ENCODE data around the gene USP36.

Gene USP36

DNA sequence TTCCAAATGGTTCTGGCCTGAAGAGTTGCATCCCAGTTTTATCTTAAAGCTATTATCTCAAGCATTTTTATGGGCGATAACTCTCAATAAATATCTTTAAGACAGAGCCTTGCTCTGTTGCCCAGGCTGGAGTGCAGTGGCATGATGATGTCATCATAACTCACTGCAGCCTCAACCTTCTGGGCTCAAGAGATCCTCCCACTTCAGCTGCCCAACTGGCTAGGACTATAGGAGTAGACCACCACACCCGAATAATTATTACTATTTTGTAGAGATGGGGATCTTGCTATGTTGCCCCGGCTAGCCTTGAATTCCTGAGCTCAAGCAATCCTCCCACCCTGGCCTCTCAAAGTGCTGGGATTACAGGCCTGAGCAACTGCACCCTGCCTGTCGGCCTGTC is 32.5 kb downstream of the USP36 start:
- DNase-seq, result no peak

DNA sequence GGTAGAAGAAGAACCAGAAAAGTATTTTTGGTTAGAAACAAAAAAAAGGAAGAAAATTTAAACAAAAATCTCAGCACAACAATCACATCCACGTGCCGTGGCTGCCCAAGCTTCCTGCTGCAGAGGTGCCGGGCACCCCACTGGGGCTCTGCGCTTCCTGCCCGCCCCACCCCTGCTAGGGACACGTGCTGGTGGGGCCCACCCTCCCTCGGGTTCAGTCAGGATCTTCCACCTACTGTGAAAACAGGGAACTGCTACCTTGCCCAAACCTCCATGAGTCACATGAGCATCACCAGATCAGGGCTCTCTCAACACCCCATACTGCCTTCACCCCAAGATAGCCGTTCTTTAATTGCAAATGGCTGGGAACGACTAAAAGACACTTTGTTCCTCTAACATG is 34.2 kb downstream of the USP36 start:
- DNase-seq, result peak; percentile 74

GRCh38 chr17:78805301-78805700 is 35.3 kb downstream of the USP36 start:
- peak; percentile 71 for DNase-seq

DNA sequence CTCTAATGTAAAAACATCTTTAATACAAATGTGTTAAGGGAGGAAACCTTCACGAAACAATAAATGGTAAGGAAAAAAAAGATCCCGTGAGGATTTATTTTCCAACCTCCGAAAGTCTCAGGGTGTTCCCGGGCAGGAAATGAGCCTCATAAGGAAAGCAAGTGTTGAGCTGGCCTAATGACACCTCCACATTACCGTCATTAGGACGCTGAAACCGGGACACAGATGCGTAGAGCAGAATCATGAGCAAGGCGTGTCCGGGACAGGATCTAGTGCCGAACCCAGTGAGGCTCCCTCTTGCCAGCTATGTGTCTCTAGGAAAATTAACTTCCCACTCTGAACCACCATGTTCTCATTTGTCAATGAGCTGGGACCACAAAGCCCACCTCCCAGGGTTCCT is 35.8 kb downstream of the USP36 start:
- DNase-seq, result no peak

DNA sequence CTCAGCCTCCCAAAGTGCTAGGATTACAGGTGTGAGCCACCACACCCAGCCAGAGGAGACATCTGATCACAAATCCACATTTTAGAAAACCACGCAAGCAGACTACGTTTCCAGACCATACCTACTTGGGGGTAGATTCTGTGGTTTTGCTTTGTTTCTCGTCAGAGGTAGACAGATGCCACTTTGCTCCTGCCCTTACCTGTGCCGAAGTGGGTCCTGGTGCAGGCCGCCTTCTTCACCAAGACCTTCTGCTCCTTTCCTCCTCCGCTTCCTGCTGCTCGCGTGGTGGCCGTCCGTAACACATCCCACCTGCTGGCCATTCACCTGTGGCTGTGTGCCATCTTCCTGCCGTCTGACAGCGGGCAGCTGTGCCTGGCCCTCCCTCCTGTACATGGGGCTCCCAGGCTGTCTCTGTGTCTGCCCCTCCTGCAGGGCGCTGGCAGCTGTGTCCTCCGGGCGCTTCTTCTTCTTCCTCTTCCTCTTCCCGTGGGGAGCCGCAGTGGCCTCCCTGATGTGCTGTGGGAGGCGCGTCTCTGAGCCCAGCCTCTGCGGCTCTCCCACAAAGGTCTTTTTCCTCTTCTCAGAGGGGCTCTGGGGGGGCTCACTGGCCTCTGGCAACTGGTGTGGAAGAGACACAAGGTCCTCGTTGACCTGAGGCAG is 37.3 kb downstream of the USP36 start:
- no peak for DNase-seq

DNA sequence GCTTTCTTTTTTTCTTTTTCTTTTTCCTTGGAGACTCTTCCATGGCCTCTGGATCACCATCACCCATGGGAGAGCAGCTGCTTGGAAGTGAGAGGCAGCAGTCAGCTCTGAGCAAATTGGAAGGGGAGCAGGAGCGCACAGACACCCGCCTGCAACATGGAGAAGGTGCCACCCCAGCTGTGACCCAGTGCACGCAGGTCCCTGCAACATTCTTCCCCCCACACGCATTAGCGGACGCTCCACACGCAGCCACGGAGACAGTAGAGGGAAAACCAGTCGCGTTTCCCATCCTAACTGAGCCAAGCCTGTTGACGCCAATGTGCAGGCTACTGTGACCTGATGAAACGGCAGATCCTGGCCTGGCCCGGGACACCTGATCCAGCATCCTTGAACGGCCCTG is 38.2 kb downstream of the USP36 start:
- DNase-seq, result no peak

DNA sequence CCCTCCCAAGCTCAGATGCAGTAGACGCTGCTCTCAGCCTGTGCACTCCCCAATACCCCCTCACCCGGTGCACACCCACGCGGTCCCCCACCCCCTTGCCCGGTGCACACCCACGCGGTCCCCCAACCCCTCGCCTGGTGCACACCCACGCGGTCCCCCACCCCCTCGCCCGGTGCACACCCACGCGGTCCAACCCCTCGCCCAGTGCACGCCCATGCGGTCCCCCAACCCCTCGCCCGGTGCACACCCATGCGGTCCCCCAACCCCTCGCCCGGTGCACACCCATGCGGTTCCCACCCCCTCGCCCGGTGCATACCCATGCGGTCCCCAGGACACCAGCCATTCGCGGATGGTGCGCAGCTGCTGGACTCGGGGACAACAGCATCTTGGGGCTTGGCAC is 38.6 kb downstream of the USP36 start:
- DNase-seq, result no peak

DNA sequence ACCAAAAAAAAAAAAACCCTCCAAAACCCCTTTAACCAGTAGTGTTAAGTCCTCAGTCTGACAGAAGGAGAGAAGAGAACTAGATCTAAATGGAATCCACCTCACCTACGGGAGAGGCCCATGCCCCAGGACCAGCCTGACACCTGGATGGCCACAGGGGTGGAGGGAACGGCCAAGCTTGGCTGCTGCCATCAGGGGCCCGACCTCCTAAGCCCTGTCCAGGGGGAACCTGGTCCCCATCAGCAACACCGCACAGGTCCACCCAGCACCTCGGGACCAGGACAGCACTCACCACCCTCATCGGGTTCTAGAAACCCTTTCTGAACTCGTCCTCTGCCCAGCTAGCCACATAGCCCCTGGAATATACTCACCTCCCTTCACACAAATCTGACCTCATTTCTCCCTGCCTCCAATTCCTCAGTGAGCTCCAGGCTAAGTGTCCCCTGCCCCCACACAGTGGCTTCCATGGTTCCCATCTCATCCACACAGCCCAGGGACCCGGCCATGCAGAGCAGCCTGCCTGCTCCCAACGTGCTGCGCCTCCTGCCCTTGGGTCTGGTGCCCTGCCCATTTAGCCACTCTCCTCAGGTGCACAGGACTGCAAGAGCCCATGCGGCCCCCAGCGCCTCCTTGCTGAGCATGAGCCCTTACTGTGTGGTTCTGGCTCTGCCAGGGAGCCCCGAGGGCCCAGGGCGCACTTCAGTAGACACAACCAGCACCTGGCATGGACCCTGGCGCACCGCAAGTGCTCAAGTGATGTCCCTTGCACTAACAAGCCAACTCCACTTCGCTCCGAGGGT is 40.3 kb downstream of the USP36 start:
- DNase-seq, result no peak

DNA sequence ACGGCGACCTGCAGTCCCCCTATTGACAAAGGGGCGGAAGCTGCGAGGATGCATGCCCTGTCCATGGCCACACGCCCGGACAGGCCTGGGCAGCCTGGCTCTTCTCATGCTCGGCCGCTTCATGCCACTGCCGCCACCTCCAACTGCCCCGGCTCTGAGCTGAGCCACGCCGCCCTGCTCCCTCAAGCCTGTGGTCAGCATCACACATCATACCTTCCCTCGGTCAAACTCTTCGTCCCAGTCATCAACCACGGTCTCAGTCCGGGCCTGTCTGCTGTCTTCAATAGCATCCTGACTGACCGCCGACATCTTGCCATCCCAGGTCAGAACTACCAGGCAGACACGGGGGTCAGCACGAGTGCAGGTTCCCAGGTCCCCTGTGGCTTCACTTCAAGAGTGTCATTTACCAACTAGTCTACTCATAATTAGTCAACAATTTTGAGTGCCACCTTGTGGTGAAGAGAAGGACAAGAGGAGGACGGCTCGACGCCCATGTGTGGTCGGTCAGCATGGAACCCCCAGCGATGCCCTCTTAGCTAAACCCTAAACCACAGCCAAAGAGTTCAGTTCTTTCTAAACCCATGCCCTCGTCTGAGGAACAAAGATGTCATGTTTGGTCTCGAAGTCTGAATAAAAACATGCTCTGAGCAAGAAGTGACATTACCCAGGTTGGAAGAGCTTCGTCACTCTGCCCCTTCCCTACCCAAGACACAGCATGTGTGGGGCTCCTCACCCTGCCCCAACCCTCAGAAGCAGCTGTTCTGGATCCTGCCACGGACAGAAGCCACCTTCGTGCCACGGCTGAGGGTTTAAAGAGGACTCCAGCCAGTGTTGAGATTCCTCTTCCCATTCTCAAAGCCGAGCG is 41.7 kb downstream of the USP36 start:
- peak; percentile 66 for DNase-seq

DNA sequence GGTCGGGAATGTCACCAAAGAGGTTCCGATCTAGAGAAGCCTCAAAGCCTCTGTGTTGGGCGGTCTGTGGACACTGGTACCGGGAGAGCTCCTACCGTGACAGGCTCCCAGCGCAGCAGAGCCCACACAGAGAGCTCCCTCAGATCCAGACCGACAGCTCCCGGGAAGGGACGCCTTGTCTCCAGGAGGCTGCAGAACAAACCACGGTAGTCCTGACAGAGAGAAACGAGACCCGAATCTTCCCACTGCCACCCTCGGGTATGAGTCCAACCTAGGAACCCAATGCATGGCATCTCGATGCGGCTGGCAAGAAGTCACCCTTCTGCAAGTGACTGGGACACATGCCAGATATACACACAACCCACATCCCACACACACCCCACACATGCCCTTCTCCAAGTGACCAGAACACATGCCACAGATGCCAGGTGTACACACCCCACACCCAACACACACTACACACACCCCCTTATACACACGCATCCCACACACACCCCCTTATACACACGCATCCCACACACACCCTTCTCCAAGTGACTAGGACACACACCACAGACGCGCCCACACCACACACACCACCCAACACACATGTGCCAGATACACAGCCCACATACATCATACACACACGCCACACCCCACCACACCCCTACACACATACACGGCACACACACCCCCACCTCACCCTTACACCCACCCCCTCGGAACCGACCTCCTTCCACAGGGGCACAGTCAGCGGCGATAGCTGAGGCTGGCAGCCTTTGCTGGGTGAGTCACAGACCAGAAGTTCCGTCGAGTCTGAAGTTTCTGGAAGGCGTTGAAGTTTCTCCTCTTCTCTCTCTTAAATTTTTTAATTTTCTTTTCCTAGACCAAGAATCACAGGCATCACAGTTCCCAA is 42.7 kb downstream of the USP36 start:
- DNase-seq, result no peak

DNA sequence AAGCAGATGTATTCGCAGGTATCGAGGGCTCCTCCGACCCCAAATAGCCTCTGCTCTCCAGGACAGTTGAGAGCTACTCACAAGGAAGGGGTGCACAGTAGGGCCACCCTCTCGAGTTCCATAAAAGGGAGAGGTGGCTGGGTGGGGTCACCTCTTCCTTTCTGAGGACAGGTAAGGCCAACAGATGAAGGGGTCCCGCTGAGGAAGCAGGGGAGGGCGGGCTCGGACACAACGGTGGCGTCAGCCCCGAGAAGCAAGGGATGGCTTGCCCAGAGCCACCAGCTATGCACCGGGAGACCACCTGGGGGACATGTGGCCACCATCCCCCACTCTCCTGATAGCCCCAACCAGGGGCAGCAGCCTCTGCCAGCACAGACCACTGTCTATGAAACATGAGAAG is 43.4 kb downstream of the USP36 start:
- DNase-seq, result no peak

GRCh38 chr17:78796517-78796900 is 44.1 kb downstream of the USP36 start:
- DNase-seq, result no peak

DNA sequence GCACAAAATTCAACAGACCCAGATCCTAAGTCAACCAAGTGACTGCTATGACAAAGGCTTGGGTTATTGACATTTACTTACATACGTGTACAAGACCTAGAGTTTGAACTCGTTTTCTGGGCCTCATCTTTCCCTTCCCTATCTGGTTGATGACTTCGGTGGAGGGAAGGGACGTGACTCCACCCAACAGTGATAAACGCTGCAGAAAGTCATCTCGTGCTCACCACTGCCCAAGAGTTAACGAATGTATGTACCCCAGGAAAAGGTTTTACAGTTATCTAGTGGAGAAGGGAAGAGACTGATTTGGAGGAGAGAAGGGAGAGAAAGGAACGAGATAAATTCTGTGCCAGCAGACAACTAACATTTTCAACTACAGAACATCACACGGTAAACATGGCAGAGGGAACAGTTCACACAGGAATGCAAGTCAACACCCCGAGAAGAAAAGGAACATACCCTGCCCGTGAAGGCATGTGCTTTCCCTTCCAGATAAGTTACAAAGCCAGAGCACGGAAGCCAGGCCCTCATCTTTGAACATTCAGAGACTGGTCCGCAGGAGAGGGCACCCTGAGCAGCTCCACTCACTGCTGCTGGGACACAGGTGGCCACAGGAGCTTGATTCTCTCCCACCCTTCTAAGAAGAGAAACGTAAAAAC is 44.6 kb downstream of the USP36 start:
- DNase-seq, result no peak

DNA sequence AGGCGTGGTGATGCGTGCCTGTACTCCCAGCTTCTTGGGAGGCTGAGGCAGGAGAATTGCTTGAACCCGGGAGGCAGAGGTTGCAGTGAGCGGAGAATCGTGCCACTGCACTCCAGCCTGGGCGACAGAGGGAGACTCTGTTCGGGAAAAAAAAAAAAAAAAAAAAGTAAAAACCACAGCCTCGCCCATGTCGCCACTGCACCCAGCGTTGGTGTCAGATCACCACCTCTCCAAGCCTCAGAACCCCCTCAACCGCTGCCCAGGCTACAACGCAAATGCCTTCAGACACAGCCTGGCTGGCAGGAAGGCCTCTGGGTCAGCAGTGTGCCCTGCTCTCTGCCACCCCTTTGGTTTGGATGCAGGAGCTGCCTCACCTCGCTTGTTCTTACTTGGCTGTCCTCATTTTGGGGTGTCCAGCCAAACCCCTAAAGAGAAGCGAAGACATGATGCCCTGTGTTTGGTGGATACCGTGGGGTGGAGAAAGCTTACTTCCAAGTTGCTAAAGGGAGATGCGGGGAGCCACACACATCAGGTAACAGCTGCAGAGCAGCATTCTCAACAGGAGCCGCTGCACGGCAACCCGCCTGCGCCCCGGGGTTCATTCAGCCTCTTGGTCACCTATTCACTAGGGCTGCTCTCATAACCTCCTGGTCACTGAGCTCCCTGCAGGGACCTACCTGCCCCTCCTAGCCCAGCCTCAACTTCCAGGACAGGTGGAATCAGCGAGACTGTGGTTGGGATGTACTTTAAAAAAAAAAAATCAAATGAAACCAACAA is 45.6 kb downstream of the USP36 start:
- no peak for DNase-seq

DNA sequence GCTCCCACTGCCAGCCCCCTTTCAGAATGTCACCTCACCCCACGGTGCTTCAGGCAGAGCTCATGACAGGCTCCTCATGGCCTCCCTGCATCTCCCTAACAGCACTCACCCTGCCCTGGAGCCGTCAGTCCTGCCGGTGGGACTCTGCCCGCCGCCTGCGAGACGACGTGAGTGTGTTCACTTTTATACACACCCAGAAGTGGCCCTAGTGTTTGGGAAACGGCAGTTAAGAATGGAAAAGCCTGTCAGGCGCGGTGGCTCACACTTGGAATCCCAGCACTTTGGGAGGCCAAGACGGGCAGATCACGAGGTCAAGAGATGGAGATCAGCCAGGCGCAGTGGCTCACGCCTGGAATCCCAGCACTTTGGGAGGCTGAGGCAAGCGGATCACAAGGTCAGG is 46.2 kb downstream of the USP36 start:
- DNase-seq, result no peak

GRCh38 chr17:78793968-78794367 is 46.6 kb downstream of the USP36 start:
- DNase-seq, result no peak

DNA sequence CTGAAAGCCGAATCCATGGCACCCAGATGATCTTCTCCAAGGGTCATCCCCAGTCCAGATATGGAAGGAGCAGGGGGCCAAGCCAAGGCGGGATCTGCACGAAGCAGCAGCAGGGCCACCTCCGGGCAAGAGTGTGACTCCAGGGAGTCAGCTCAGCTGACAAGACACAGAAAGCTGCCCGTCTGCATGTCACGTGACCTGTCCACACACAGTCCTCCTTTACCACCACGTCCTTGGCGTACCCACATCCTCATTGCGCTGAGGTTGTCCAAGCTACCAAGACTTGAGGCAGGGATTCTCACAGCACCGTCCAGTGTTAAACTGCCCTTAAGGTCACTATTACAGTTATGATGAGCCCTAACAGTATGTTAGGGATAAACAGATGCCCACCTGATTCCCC is 47.2 kb downstream of the USP36 start:
- no peak for DNase-seq

DNA sequence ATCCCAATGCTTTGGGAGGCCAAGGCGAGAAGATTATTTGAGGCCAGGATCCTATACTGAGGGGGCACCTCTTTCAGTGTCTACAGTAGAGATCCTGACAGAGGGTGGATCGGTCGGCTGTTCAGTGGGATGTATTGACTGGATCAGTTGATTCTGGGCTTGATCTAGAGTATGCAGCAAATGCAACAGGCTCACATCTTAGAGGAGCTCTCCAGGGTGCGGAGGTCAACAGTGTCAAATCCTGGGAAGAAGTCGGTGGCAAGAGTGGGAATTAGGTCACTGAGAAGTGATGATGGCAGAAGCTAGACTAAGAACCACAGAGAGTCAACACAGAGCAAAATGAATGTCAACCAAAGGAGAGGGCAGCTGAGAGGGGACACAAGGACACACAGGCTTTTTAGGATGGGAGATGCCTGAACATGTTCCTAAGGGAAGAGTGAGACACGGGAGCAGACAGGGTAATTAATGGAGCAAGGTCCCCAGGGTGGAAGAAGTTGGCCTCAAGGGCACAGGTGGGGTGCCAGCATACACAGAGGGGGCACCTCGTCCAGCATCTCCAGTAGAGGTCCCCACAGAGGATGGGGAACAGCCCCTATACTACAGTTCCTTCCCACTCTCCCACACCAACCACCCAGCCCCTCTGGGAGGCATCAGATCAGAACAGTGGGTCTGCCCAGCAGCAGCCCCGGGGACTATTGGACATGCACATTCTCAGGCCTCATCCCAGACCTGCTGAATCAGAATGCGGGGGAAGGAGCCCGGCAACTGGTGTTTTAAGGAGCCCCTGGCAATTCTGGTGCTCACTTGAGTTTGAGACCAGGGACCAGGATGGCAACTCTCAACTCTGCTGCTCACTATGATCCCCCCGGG is 48.5 kb downstream of the USP36 start:
- no peak for DNase-seq

GRCh38 chr17:78790552-78790951 is 50.1 kb downstream of the USP36 start:
- DNase-seq, result no peak

GRCh38 chr17:78789663-78790181 is 50.9 kb downstream of the USP36 start:
- peak; percentile 60 for DNase-seq

All from CD4-positive, alpha-beta T cell treated with Interleukin-12 subunit alpha and Interleukin-12 subunit beta, for 1 hour (primary cell).